Calu3 (cell line): Measurements from ENCODE around the gene HSP90AB1. TPM values are rescaled to one million over a fixed set of nuclear protein-coding genes. Genes with fewer than 3 reads are reported as not detected.

Source experiments
- BruUV-seq: library from RNA; stranded (reverse); fragments of 400-500 nt; replicated peaks from 2 replicates; lab custom pipeline; 2021; lab: Mats Ljungman, UMichigan
- CTCF ChIA-PET: fragments of 300-600 bp; sonication (Branson Sonifier 250); formaldehyde crosslinking; loops from one replicate; lab custom pipeline; 2022; ENCODE audit warnings: antibody characterized with exemption; lab: Charles Lee
- DNase-seq: peaks from one replicate; pipeline ENCODE4 v3.0.0; 2022
- H3K27ac Mint-ChIP-seq: one replicate; pipeline ENCODE4 v1.8.0; 2022; ENCODE audit warnings: mixed read lengths; ENCODE audit not compliant: unreplicated experiment
- H3K27me3 Mint-ChIP-seq: one replicate; pipeline ENCODE4 v1.8.0; 2022; ENCODE audit warnings: mixed read lengths; ENCODE audit not compliant: unreplicated experiment
- H3K36me3 Mint-ChIP-seq: one replicate; pipeline ENCODE4 v1.8.0; 2022; ENCODE audit warnings: mild to moderate bottlenecking, moderate library complexity, mixed read lengths; ENCODE audit not compliant: insufficient read depth, unreplicated experiment
- H3K4me1 Mint-ChIP-seq: one replicate; pipeline ENCODE4 v1.8.0; 2022; ENCODE audit warnings: mild to moderate bottlenecking, low read depth, mixed read lengths; ENCODE audit not compliant: unreplicated experiment
- H3K4me3 Mint-ChIP-seq: one replicate; pipeline ENCODE4 v1.8.0; 2022; ENCODE audit warnings: mild to moderate bottlenecking, low read depth, moderate library complexity, mixed read lengths; ENCODE audit not compliant: unreplicated experiment
- H3K9me3 Mint-ChIP-seq: one replicate; pipeline ENCODE4 v1.8.0; 2022; ENCODE audit warnings: low read depth, mixed read lengths; ENCODE audit not compliant: unreplicated experiment
- intact Hi-C: fragments of 100-400 bp; cut with micrococcal nuclease; formaldehyde crosslinking; loops from one replicate; pipeline ENCODE4 v1.10.0; 2022; ENCODE audit not compliant: unreplicated experiment
- total RNA-seq: library from RNA; stranded (reverse); gene quantifications from 2 replicates; pipeline ENCODE4 v1.2.3, GENCODE V29; 2022
- TF ChIP-seq, protein P1 (sequence below): fragments of 200-600 bp; IDR thresholded peaks from one replicate; pipeline ENCODE4 v1.8.0; 2022; ENCODE audit warnings: antibody characterized with exemption; ENCODE audit not compliant: unreplicated experiment

Gene HSP90AB1
- total RNA-seq, 1 experiment from 2014 or later: 2,073 TPM

DNA sequence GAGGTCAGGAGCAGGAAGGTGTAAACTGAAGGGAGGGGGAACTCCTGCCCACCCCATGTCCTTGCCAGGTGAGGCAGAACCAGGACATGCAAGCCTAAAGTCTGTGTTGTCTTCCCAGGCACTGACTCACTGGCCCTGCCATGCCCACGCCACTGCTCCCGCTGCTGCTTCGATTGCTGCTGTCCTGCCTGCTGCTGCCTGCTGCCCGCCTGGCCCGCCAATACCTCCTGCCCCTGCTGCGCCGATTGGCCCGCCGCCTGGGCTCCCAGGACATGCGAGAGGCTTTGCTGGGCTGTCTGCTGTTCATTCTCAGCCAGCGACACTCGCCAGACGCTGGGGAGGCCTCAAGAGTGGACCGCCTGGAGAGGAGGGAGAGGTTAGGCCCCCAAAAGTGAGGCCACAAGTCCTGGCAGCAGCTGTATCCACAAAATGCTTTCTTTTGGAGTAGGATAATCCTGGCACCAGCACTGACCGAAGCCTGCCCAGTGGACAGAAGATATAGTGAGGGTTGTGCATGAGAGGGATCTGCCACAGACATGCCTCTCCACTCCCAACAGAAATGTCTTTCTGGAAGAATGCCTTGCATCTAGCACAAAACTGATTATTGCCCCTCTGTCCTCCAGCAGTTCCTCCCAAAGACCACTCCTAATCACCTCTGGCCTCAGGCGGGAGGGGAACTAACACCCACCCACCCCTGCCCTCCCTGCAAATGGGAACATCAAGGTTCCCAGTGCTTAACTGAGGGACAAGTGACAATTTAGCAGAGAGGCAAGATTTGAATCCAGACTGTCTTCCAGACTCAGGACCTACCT lies 29.4 kb upstream of the HSP90AB1 start:
- DNase-seq: peak; percentile 26
- intact Hi-C loops: loop anchor here (5.0 kb wide), 1 partner anchor 45 kb away; no protein-coding TSS in a partner anchor
- no TSS peak for BruUV-seq
- peaks cover 43% of the 10 kb centered on the region for H3K4me1 Mint-ChIP-seq
- no peak overlapping the region for H3K27ac Mint-ChIP-seq
- H3K9me3 Mint-ChIP-seq: no peaks in the 10 kb centered on the region
- TF ChIP-seq, protein P1, sequence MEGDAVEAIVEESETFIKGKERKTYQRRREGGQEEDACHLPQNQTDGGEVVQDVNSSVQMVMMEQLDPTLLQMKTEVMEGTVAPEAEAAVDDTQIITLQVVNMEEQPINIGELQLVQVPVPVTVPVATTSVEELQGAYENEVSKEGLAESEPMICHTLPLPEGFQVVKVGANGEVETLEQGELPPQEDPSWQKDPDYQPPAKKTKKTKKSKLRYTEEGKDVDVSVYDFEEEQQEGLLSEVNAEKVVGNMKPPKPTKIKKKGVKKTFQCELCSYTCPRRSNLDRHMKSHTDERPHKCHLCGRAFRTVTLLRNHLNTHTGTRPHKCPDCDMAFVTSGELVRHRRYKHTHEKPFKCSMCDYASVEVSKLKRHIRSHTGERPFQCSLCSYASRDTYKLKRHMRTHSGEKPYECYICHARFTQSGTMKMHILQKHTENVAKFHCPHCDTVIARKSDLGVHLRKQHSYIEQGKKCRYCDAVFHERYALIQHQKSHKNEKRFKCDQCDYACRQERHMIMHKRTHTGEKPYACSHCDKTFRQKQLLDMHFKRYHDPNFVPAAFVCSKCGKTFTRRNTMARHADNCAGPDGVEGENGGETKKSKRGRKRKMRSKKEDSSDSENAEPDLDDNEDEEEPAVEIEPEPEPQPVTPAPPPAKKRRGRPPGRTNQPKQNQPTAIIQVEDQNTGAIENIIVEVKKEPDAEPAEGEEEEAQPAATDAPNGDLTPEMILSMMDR: no peak
- H3K27me3 Mint-ChIP-seq: no peaks in the 10 kb centered on the region
- H3K36me3 Mint-ChIP-seq: peaks cover 21% of the 10 kb centered on the region
- CTCF ChIA-PET: no interaction called here
- H3K4me3 Mint-ChIP-seq: no peak overlapping the region

DNA sequence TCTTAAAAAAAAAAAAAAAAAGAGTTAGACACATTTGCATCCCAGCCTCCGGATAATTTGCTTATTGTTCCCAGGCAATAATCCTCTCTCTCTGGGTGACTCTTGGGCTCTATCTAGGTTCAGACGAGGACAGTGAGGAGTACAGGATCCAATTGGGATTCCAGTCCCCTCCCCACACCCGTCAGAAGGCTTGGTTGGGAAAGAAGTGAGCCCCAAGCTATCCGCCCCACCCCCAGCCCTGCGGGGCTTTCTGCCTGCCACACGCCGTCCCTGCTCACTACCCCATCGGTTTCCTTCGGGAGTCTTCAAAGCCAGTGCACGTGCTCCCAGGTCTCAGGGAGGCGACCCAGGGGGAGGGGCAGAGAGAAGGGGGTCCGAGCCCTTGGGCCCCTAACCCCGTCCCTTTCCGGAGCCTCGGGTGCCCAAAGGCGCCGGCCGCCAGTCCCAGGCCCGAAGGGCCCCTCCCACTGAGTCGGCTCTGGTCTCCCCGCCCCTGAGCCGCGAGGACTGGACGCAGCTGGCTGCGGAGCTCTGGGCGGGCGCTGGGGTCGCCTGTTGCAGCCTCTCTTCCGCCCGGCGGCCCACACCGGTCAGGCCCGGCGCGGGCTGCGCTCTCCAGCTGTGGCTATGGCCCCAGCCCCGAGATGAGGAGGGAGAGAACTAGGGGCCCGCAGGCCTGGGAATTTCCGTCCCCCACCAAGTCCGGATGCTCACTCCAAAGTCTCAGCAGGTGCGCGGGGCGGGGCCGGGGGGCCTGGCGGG lies 27.7 kb upstream of the HSP90AB1 start:
- Mint-ChIP-seq H3K27me3 (no peaks in the 10 kb centered on the region), H3K36me3 (peaks cover 38% of the 10 kb centered on the region), H3K27ac (peak overlapping the region; percentile 68), H3K4me3 (peak overlapping the region; percentile 94), H3K4me1 (peaks cover 54% of the 10 kb centered on the region), H3K9me3 (no peaks in the 10 kb centered on the region)
- intact Hi-C loops: loop anchor here (5.0 kb wide), 1 partner anchor 47 kb away; no protein-coding TSS in a partner anchor
- DNase-seq: peak; percentile 89
- BruUV-seq: no TSS peak
- TF ChIP-seq, protein P1: no peak
- CTCF ChIA-PET: interaction anchor here (0.6 to 1.6 kb wide), 6 partner anchors 19 to 1328 kb away, joined by 3 to 11 read pairs (median 6); partner anchors contain the start of genes HSP90AB1 and SLC35B2

DNA sequence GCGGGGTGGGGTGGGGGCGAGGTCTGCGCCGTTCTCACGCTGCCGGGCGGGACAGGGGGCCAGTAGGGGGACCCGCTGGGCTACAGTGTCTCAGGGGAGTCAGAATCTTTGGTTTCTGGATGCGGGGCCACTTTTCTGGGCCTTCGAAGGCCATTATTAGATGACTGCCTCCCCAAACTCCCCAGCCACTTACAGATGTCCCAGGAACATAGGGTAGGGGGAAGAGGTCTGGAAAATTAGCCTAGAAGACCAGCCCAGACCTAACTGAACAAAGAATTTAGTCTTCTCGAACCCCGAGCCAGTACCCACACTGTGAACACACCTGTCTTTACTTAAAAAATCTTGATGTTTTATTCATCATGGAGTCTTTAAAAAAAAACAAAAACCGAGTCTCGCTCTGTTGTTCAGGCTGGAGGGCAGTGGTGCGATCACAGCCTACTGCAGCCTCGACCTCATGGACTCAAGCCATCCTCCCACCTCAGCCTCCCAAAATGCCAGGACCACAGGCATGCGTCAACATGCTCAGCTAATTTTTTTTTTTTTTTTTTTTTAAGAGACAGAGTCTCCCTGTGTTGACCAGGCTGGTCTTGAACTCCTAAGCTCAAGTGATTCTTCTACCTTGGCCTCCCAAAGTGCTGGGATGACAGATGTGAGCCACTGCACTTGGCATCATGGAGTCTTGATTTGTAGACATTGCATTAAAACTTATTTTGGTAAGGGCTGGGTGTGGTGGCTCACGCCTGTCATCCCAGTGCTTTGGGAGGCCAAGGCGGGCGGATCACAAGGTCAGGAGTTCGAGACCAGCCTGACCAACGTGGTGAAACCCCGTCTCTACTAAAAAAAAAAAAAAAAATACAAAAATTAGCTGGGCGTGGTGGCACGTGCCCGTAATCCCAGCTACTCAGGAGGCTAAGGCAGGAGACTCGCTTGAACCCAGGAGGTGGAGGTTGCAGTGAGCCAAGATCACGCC lies 26.8 kb upstream of the HSP90AB1 start:
- Mint-ChIP-seq H3K27ac (peak overlapping the region; percentile 68), H3K9me3 (no peaks in the 10 kb centered on the region), H3K4me3 (peak overlapping the region; percentile 94), H3K36me3 (peaks cover 38% of the 10 kb centered on the region), H3K27me3 (no peaks in the 10 kb centered on the region), H3K4me1 (peaks cover 63% of the 10 kb centered on the region)
- BruUV-seq: no TSS peak
- no peak for DNase-seq
- TF ChIP-seq, protein P1: no peak
- CTCF ChIA-PET: interaction anchor here (0.6 to 1.6 kb wide), 8 partner anchors 19 to 1329 kb away, joined by 3 to 11 read pairs (median 4); partner anchors contain the start of genes HSP90AB1 and SLC35B2
- intact Hi-C loops: loop anchor here (5.0 kb wide), 1 partner anchor 48 kb away; no protein-coding TSS in a partner anchor
